SK-N-SH treated with all-trans-retinoic acid at 6 μM for 48 hours (cell line): ENCODE data around the gene ZNF486.

Source experiments
- ARNTL ChIP-seq: fragments of 450-650 bp; formaldehyde crosslinking; IDR thresholded peaks from 2 replicates; pipeline ENCODE4 v1.5.0; 2020; ENCODE audit warnings: low read depth, mild to moderate bottlenecking, moderate library complexity, borderline replicate concordance
- BACH2 ChIP-seq: fragments of 250-450 bp; sonication (Bioruptor Pico); IDR thresholded peaks from 2 replicates; pipeline ENCODE4 v1.9.0; 2021; ENCODE audit warnings: mild to moderate bottlenecking, borderline replicate concordance
- CREB5 ChIP-seq: fragments of 250-450 bp; sonication (Bioruptor Pico); IDR thresholded peaks from 2 replicates; pipeline ENCODE4 v1.5.1; 2020; ENCODE audit warnings: low read depth, mild to moderate bottlenecking, moderate library complexity
- GLIS3 ChIP-seq: fragments of 250-450 bp; sonication (Bioruptor Pico); IDR thresholded peaks from 2 replicates; pipeline ENCODE4 v1.5.0; 2020; ENCODE audit warnings: mild to moderate bottlenecking, moderate library complexity
- OSR1 ChIP-seq: fragments of 250-450 bp; sonication (Bioruptor Pico); IDR thresholded peaks from 2 replicates; pipeline ENCODE4 v1.8.0; 2022; ENCODE audit warnings: moderate library complexity, mild to moderate bottlenecking, inconsistent platforms
- PATZ1 ChIP-seq: fragments of 250-450 bp; sonication (Bioruptor Pico); IDR thresholded peaks from 2 replicates; pipeline ENCODE4 v1.8.0; 2020; ENCODE audit warnings: mild to moderate bottlenecking, moderate library complexity, borderline replicate concordance
- POU6F1 ChIP-seq: fragments of 250-450 bp; sonication (Bioruptor Pico); IDR thresholded peaks from 2 replicates; pipeline ENCODE4 v1.8.0; 2021; ENCODE audit warnings: low read depth, mild to moderate bottlenecking, moderate library complexity, borderline replicate concordance
- PPARA ChIP-seq: fragments of 250-450 bp; sonication (Bioruptor Pico); IDR thresholded peaks from 2 replicates; pipeline ENCODE4 v1.5.0; 2020; ENCODE audit warnings: mild to moderate bottlenecking, borderline replicate concordance
- TCF4 ChIP-seq: fragments of 250-450 bp; sonication (Bioruptor Pico); IDR thresholded peaks from 2 replicates; pipeline ENCODE4 v1.8.0; 2021; ENCODE audit warnings: mild to moderate bottlenecking, moderate library complexity, borderline replicate concordance
- TOX ChIP-seq: fragments of 250-450 bp; sonication (Bioruptor Pico); IDR thresholded peaks from 2 replicates; pipeline ENCODE4 v1.8.0; 2021; ENCODE audit warnings: mild to moderate bottlenecking, moderate library complexity, borderline replicate concordance
- ZFP30 ChIP-seq: fragments of 450-650 bp; formaldehyde crosslinking; IDR thresholded peaks from 2 replicates; pipeline ENCODE4 v1.5.0; 2022; ENCODE audit warnings: mild to moderate bottlenecking, moderate library complexity
- ZNF565 ChIP-seq: fragments of 450-650 bp; formaldehyde crosslinking; conservative IDR thresholded peaks from 2 replicates; pipeline ENCODE4 v1.5.0; 2020; ENCODE audit warnings: low read depth, mild to moderate bottlenecking, moderate library complexity
- ZNF8 ChIP-seq: fragments of 450-650 bp; formaldehyde crosslinking; IDR thresholded peaks from 2 replicates; pipeline ENCODE4 v1.5.0; 2020; ENCODE audit warnings: mild to moderate bottlenecking, moderate library complexity
- TF ChIP-seq, protein P1 (sequence below): fragments of 250-450 bp; sonication (Bioruptor Pico); IDR thresholded peaks from 2 replicates; pipeline ENCODE4 v1.5.1; 2021; ENCODE audit warnings: mild to moderate bottlenecking, moderate library complexity

- TF ChIP-seq ARNTL (CRISPR knock-in tag), result no peak
- no peak for TF ChIP-seq CREB5 (CRISPR knock-in tag)
- no peak for TF ChIP-seq PATZ1 (CRISPR knock-in tag)
- no peak for TF ChIP-seq POU6F1 (CRISPR knock-in tag)
- no peak for TF ChIP-seq PPARA (CRISPR knock-in tag)
- no peak for TF ChIP-seq ZNF8 (CRISPR knock-in tag)
- TF ChIP-seq ZFP30 (CRISPR knock-in tag), result no peak
- no peak for TF ChIP-seq ZNF565
- no peak for TF ChIP-seq TOX (CRISPR knock-in tag)
- TF ChIP-seq, protein P1, sequence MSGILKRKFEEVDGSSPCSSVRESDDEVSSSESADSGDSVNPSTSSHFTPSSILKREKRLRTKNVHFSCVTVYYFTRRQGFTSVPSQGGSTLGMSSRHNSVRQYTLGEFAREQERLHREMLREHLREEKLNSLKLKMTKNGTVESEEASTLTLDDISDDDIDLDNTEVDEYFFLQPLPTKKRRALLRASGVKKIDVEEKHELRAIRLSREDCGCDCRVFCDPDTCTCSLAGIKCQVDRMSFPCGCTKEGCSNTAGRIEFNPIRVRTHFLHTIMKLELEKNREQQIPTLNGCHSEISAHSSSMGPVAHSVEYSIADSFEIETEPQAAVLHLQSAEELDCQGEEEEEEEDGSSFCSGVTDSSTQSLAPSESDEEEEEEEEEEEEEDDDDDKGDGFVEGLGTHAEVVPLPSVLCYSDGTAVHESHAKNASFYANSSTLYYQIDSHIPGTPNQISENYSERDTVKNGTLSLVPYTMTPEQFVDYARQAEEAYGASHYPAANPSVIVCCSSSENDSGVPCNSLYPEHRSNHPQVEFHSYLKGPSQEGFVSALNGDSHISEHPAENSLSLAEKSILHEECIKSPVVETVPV (CRISPR knock-in tag), result no peak
- TF ChIP-seq BACH2 (CRISPR knock-in tag), result no peak
- TF ChIP-seq GLIS3 (CRISPR knock-in tag), result no peak
- TF ChIP-seq TCF4 (CRISPR knock-in tag), result no peak
- TF ChIP-seq OSR1 (CRISPR knock-in tag), result no peak
These were observed 71.0 kb downstream of the ZNF486 start for GRCh38 chr19:20237773-20238623.
